NCI-H128 (cell line): ENCODE measurements around the gene GSG1L.

ENCODE experiments used
- DNase-seq: peaks from one replicate; lab custom pipeline; 2025; ENCODE audit not compliant: unreplicated experiment; lab: John Stamatoyannopoulos, UW

Gene GSG1L

GRCh38 chr16:28067604-28068379 is 4.3 kb upstream of the GSG1L start:
- no peak for DNase-seq

DNA sequence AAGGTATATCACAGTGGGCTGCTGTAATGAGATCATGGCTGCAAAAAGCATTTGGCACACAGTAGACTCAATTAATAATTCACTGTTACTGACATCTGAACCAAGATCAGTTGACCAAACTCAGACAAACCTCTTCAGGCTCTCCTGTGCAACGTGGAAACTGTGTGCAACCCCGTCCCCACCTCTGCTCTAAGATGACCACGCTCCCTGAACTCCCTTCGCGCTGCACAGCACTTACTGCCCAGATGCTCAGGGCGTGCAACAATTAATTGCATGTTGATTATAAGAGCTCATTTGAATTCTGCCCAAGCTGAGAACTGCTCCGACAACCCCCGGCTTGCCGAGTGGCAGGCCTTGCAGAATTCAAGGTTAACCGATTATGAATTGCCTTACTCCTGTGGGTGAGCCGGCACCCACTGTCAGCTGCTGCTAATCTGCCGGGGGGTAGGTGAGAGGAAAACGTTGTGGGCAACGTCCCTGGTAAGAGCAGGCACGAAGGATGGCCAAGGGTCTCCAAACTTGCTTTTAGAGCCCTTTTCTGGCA is 1.3 kb upstream of the GSG1L start:
- DNase-seq, result no peak

DNA sequence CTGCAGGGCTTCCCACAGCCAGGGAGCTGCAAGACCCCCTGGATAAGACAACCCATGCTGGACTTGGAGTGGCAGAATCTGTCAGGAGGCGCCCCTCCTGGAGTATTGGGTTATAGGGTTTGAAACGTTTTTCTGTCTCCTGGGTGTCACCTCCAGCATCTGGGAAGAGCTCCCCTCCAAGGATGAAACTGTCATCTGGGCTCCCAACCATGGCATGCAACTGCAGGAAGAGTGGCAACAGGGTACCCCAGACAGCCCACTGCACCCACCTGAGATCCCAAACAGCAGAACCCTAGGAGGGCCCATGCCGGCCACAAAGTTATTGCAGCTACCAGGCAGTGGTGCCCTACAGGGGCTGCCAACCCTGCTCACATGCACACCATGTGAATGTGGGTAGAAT is 636 bp upstream of the GSG1L start:
- no peak for DNase-seq

GRCh38 chr16:28062847-28063521 is 530 bp downstream of the GSG1L start:
- no peak for DNase-seq

GRCh38 chr16:28062261-28062846 is 1.2 kb downstream of the GSG1L start:
- no peak for DNase-seq

DNA sequence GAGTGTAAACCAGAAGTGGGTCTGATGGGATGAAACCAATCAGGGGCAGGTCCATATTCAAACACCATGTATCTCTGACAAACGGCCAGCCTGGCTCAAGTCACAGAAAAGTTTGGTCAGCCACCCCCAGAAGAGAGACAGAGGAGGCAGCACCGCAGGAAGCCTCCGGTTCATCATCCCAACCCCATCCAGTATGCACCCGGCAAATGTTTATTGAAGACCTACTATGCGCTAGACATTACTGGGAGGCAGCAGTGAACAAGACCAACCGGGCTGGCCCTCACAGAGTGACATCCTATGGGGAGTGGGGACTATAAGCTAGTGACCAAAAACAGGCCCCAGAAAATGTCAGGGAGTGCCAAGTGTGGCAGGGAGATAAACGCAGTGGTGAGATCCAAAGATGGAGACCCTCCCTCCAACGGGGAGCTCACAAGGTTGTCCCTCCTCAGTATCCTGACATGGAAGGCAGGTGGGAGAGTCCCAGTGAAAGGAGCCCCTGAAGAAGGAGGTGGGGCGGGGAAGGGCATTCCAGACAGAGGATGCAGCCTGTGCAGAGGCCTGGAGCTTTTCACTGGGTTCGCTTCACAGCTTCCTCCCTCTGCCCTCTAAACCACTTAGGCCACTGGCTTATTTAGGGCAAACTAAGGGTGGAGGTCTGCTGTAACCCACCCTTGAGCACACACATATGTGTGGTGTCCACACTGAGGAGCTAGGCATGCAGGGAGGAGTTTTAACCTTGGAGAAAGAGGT is 2.0 kb downstream of the GSG1L start:
- DNase-seq, result no peak

GRCh38 chr16:28059841-28060575 is 3.5 kb downstream of the GSG1L start:
- DNase-seq, result no peak

- DNase-seq, result no peak
These were observed 4.5 kb downstream of the GSG1L start for GRCh38 chr16:28058839-28059589.

GRCh38 chr16:28057949-28058348 is 5.6 kb downstream of the GSG1L start:
- DNase-seq, result no peak

DNA sequence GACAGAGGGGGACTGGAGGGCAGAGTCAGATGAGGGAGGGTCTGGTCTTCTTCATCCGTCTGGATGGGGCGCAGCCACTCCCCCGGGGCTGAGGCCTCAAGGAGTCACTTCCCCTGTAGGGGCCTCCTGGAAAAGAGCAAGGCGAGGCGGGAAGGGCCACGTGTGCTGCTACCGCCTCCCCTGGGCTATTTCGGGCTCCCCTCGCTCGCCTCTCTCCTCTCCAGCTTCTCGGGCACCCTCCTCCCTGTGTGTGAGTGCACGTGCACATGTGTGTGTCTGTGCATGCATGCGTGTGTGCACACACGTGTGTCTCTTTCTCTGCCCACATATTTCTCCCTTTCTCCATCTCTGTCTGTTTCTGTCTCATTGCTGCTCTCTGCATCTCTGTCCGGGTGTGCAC is 10.1 kb downstream of the GSG1L start:
- no peak for DNase-seq

- no peak for DNase-seq
These were observed 11.0 kb downstream of the GSG1L start for GRCh38 chr16:28052274-28053128.

DNA sequence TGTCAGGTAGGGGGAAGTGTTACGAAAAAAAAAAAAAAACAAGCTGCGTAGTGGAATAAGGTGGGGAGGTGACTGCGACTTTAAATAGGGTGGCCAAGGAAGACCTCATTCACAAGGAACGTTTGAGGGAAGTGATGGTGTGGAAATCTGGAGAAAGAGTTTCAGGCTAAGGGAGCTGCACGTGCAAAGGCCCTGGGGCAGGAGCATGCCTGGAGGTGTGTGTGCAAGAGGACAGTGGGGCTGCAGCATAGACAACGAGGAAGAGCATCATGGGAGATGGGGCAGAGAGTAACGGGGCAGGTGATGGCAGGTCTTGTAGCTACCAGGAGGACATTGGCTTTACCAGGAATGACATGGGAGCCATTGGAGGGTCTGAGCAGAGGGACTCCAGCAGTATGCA is 12.0 kb downstream of the GSG1L start:
- DNase-seq, result no peak

GRCh38 chr16:28042811-28043210 is 20.7 kb downstream of the GSG1L start:
- DNase-seq, result no peak

DNA sequence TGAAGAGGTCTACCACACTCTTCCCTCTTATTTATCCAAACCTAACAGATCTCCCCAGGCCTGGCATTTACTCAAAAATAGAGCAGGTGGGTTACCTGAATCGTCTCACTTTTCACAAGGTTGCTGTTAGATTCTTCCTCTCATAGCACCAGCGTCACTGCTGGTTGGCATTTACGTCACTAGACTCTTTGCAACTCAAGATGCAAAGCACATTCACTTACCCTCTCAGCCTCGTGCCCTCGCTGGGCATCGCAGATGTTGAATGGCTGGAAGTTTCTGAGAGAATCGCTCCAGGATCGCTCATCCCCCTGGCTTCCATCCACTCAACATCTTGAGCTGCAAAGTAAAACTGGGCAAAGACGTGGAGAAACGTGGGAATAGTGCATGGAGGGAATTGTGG is 21.9 kb downstream of the GSG1L start:
- DNase-seq, result no peak

GRCh38 chr16:28040039-28040438 is 23.5 kb downstream of the GSG1L start:
- DNase-seq, result no peak

DNA sequence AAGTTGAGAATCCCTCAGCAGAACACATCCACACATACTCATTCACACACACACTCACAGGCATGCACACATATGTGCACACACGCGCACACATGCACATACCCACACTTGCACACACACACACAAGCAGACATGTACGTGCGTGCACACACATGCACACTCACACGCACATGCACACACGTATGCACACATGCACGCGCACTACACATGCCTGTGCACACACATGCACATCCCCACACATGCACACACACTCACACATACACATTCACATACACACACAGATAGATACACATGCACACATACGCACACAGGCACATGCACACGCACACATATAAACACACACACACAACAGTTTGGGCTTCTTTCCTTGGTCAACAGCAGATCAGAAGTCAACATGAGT is 24.0 kb downstream of the GSG1L start:
- DNase-seq, result no peak

GRCh38 chr16:28038409-28038808 is 25.1 kb downstream of the GSG1L start:
- no peak for DNase-seq

- no peak for DNase-seq
These were observed 27.6 kb downstream of the GSG1L start for GRCh38 chr16:28035866-28036393.

DNA sequence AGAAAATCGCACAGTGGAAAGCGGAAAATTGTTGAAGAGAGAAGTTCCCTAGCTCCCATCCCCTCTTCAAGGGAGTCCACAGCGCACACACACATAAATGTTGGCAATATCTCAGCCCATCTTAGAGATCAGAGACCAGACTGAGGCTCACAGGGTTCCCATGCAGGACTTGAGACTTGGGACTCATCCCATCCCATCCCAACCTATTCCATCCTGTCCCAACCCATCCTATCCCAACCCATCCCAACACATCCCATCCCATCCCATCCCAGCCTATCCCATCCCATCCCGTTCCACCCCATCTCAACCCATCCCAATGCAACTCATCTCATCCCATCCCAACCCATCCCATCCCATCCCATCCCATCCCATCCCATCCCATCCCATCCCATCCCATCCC is 29.6 kb downstream of the GSG1L start:
- DNase-seq, result no peak
